HG03060 (cell line): ENCODE measurements around the gene KTN1.

Source experiments
- ATAC-seq: cut with Tn5 transposase; IDR thresholded peaks from one replicate; pipeline ENCODE4 v1.9.1; 2021; ENCODE audit warnings: low read depth, moderate number of reproducible peaks; ENCODE audit not compliant: unreplicated experiment

Gene KTN1

DNA sequence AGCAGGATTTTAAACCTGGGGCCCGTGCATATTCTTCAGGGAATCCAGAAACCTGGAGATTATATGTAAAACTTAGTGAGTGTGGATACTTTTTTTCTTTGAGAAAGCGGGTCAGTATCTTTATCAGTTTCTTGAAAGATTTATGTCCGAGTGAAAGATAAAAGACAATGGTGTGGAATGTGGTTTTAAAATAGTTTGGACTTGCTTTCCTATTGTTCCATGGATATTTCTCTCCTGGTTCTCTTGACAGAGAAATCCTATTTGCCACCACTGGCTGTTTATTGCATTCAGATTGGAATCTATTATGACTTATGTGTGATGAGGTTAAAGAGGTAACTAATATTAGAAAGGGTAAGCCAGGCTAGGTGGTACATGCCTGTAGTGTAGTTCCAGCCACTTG, 27.4 kb downstream of the KTN1 start:
- no peak for ATAC-seq

DNA sequence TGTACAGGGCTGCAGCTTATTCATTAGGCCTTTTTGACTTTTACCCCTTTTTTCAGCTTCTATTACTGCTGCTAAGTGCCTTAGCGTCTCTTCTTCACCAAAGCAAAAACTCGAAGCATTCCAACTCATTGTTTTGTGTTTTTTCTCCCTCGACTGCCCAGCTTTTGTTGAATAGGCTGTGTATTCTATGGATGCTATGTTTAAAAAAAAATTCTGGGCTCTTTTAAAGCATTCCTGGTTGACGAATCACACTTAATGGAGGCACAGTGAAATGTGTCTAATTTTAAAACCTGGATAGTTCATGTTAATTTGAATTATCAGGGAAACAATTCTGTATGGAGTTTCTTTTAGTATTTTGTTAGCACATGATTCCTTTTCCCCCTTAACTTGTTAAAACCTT, 29.7 kb downstream of the KTN1 start:
- no peak for ATAC-seq

DNA sequence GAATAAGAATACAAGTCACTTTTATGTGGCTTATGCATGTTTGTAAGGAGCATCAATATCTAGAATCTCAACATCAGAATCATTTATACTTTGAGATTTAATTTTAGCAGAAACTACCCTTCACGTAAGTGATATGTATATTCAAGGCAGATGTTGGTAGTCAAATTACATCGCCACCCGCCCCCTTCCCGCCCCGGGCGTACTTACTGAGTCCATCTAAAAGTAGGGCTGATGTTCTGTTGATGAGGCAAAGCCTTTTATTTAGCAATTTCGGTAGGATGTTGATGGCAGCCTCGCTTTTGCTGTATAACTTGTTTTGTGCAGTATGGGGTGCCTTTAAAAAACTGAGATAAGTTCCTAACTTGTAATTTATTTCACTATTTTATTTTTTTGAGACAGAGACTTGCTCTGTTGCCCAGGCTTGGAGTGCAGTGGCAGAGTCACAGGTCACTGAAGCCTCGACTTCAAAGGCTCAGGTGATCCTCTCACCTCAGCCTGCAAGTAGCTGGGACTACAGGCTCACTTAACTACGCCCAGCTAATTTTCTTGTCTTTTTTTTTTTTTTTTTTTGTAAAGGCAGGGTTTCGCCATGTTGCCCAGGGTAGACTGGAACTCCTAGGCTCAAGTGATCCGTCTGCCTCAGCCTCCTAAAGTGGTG, 30.8 kb downstream of the KTN1 start:
- ATAC-seq, result no peak

GRCh38 chr14:55611859-55612258, 31.9 kb downstream of the KTN1 start:
- no peak for ATAC-seq

DNA sequence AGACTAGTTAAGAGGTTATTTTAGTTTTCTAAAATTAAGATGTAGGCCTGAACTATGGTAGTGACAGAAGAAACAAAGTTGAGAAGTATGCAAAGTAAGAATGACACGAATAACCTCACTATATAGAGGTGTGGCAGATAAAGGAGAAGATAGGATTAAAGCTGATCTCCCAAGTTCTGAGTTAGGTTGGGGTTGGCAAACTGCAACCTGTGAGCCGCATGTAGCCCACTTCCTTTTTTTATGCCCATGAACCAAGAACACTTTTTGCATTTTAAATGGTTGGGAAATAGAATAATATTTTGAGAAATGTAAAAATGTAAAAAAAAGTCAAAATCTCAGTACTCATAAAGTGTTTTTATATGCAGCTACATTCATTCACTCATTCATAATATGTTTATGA, 34.3 kb downstream of the KTN1 start:
- no peak for ATAC-seq

- ATAC-seq, result no peak
Measured at GRCh38 chr14:55620277-55620676, 40.3 kb downstream of the KTN1 start.

DNA sequence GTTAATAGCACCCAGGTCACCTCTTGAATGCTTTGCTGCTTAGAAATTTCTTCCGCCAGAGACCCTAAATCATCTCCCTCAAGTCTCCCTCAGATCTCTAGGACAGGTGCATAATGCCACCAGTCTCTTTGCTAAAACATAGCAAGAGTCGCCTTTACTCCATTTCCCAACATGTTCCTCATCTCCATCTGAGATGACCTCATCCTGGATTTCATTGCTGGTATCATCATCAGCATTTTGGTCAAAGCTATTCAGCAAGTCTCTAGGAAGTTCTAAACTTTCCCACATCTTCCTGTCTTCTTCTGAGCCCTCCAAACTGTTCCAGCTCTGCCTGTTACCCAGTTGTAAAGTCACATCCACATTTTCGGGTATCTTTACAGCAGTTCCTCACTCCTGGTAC, 41.0 kb downstream of the KTN1 start:
- no peak for ATAC-seq

DNA sequence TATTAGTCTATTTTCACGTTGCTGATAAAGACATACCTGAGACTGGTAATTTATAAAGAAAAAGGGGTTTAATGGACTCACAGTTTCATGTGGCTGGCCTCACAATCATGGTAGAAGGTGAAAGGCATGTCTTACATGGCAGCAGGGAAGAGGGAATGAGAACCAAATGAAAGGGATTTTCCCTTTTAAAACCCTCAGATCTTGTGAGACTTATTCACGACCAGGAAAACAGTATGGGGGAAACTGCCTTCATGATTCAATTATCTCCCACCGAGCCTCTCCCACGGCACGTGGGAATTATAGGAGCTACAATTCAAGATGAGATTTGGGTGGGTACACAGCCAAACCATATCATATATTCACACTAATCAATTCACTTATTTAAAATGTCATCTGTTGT, 41.4 kb downstream of the KTN1 start:
- no peak for ATAC-seq

DNA sequence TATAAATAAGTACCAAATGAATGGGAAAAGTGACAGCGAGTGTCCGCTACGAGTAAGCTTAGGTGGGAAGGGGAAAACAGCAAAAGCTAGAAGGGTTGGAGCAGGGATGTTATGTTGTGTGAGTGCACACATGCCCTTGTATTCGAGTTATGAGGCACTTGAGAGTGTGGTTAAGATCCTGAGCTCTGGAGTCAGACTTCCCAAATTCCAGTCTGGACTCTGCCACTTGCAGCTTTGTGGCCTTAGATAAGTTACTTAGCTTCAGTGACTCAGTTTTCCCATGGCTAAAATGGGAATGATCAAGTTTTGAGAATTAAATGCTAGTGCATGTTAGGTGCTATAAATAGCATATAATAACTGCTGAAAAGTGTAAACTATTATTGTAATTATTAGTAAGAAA, 44.9 kb downstream of the KTN1 start:
- no peak for ATAC-seq

DNA sequence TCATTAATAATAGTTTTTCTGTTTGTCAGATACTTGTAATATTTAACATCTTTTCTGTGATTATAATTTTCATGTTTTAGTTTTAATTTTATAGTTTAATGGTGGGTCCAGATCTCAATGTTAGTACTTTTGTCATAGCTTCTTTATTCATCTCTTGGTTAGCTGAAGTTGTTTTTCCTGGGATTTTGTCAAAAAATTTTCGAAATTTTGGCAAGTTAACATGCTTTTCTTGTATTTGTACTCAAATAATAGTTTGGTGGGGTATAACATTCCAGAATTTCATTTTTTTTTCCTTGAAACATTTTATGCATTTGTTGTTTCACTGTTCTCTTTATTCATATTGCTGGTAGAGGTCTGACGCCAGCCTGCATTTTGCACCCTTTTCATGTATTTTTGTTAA, 45.5 kb downstream of the KTN1 start:
- no peak for ATAC-seq

- no peak for ATAC-seq
Measured at GRCh38 chr14:55626131-55626530, 46.1 kb downstream of the KTN1 start.

DNA sequence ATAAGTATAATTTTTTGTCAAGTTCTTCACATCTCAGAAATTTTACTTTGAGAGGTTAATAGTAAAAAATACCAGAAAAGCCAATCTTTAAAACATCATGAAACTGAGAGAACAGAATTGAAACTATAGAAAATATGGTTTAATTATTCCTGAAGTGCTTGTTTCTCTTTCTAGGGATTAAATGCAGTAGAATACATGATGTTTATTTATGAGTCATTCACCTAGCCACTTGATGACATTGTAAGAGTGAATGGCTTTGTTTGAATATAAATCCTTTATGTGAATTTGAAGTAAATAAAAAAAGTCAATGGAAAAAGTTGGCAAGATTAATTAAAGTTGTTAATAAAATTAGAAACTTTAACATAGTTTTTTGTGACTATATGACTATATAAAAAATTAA, 48.4 kb downstream of the KTN1 start:
- no peak for ATAC-seq

DNA sequence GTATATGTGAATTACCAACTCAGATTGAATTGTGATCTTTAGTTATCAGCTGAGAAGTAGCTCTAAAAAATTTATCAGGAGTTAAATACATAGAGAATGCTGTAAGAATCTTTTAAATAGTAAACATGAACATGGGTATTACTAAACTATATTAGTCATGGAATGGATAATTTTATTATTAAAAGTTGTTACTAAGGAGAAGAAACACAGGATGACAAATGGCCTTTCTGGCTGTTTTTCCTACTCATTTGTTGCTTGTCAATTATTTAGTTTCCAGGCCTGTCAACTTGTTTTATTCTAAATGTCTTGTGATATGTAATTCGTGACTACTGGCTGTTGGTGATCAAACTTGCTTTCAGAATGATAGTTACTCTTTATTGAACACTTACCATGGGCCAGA, 58.7 kb downstream of the KTN1 start:
- ATAC-seq, result no peak

DNA sequence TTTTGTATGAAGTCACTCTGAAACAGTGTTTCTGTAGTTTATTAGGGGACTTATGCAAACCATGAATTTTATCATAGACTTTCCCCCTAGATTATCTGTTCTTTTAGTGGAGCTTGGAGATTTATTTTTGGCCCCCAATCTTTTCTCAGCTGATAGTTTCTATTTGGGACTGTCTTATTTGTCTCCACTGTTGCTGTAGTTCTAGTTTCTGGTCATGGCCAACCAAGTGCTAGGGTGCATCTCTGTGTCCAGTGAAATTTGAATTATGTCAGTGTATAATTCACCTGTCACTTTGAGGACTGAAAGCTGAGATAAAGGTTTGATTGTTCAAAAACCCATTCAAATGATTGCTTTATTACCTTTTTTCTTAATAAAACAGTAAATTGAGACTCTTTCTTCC, 61.3 kb downstream of the KTN1 start:
- no peak for ATAC-seq

- ATAC-seq, result no peak
Measured at GRCh38 chr14:55641954-55642353, 61.9 kb downstream of the KTN1 start.

DNA sequence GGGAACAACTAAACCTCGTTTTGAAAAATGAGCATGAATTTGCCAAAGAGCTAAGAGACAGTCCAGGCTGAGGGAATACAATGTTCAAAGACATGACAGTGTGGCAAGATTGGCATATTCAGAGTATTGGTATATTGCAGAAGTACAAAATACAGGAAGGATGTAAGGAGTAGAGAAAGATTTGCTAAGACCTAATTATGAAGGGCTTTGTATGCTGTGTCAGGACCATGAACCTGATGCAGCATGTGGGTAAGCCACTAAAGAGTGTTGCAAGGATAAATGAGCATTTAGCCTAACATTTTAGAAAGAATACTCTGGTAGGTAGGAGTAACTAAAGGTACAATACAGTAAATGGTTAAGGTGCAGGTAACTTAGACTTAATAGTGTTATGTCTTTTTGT, 65.1 kb downstream of the KTN1 start:
- no peak for ATAC-seq

- ATAC-seq, result no peak
Measured at GRCh38 chr14:55645845-55646832, 66.1 kb downstream of the KTN1 start.

DNA sequence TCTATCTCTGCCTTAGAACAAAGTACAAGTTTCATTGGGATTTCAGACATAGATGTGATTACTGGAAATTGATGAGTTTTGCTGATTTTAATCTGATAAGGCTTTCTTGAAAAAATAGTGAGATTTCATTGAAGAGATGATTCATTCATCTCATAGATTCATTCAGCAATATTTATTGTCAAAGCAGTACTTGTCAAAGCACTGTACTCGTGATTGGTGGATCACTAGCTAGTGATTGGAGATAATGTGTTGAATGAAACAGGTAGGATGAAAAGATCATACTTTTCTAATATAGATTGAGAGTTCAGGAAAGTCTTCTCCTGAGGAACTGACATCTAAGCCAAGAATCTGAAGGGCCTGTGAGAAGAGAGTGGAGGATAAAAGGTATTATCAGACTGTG, 71.0 kb downstream of the KTN1 start:
- no peak for ATAC-seq

DNA sequence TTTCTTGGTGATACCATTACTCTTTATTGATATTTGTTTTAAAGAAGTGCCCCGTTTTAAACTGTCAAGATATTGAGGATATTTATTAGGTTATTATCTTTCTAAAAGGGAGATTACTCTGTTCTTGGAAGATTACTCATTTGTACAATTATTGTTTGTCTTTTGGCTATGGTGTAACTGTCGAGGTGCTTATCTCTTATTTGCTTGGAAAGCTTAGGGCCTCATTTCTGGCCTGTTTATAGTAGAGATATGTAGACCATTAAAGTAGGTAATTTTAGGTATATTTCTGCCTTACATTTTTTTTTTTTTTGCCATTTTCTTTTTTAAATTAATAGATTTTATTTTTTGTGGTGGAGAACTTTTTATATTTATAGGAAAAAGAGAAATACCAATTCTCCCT, 74.2 kb downstream of the KTN1 start:
- ATAC-seq, result no peak

DNA sequence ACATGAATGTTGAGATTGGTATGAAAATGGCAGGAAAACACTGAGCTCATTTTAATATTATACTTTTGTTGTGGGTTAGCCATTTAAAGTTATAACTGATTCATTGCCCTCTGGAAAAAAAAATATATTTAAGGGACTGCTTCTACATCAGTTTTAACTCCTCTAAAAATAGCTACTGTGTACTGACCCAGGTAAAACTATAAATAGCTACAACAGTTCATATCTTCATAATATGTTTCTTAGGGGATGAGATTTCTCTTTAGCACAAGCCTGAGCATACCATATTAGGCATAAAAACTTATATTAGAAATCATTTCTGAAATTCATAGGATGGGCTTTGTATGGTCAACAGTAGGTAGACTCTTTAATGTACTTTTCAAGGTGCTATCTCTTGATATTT, 81.0 kb downstream of the KTN1 start:
- ATAC-seq, result no peak

- ATAC-seq, result no peak
Measured at GRCh38 chr14:55662752-55663151, 82.7 kb downstream of the KTN1 start.

GRCh38 chr14:55665067-55665675, 85.2 kb downstream of the KTN1 start:
- no peak for ATAC-seq
